Activated CD4-positive, CD25-positive, alpha-beta regulatory T cell treated with anti-CD3 and anti-CD28 coated beads, Interleukin-2, amount 50 U/mL, for 24 hours (primary cell): ENCODE results near the gene CYBA.
A peak's percentile ranks its signal among the peaks of the same experiment; 100 is the strongest.

Source experiments
- ATAC-seq, 2 donors: fragments of 150-1000 bp; cut with Tn5 transposase; one replicate each; pipeline ENCODE4 v1.10.0; 2021; ENCODE audit warnings: mild to moderate bottlenecking in 1 of 2, moderate library complexity in 1 of 2

The CYBA gene

GRCh38 chr16:88650749-88651275 is at the start of gene CYBA:
Gene CYBA, minus strand, starts transcription at chr16:88651053. Its CDS starts 40 bp downstream, at chr16:88651013.
- ATAC-seq: peak; percentile 89

GRCh38 chr16:88700322-88700635 is 49.4 kb upstream of the CYBA start:
- no peak for ATAC-seq

- no peak for ATAC-seq
Observed at GRCh38 chr16:88699180-88699579, 48.3 kb upstream of the CYBA start.

- no peak for ATAC-seq
Observed at GRCh38 chr16:88698646-88699045, 47.8 kb upstream of the CYBA start.

GRCh38 chr16:88697831-88698615 is 47.2 kb upstream of the CYBA start:
- no peak for ATAC-seq

GRCh38 chr16:88697116-88697830 is 46.4 kb upstream of the CYBA start:
- no peak for ATAC-seq

GRCh38 chr16:88696441-88696840 is 45.6 kb upstream of the CYBA start:
- no peak for ATAC-seq

GRCh38 chr16:88695753-88696152 is 44.9 kb upstream of the CYBA start:
- no peak for ATAC-seq

- ATAC-seq: no peak
Observed at GRCh38 chr16:88695218-88695617, 44.4 kb upstream of the CYBA start.

- no peak for ATAC-seq
Observed at GRCh38 chr16:88694221-88695087, 43.6 kb upstream of the CYBA start.

GRCh38 chr16:88693420-88694177 is 42.7 kb upstream of the CYBA start:
- no peak for ATAC-seq

- no peak for ATAC-seq
Observed at GRCh38 chr16:88692861-88693260, 42.0 kb upstream of the CYBA start.

GRCh38 chr16:88691924-88692560 is 41.2 kb upstream of the CYBA start:
- peak; percentile 42 to 56 for ATAC-seq

GRCh38 chr16:88691129-88691813 is 40.4 kb upstream of the CYBA start:
- ATAC-seq: no peak

- no peak for ATAC-seq
Observed at GRCh38 chr16:88690341-88691128, 39.7 kb upstream of the CYBA start.

- no peak for ATAC-seq
Observed at GRCh38 chr16:88688013-88688778, 37.3 kb upstream of the CYBA start.

GRCh38 chr16:88687676-88688012 is 36.8 kb upstream of the CYBA start:
- ATAC-seq: no peak

- ATAC-seq: no peak
Observed at GRCh38 chr16:88687254-88687576, 36.4 kb upstream of the CYBA start.

- ATAC-seq: peak; percentile 77 to 78
Observed at GRCh38 chr16:88686439-88687253, 35.8 kb upstream of the CYBA start, which contains the start of gene SNAI3. Gene SNAI3, minus strand, starts transcription at chr16:88686507. Its CDS starts 101 bp downstream, at chr16:88686406.
